NCI-H1694 treated with DMSO at 0.1 percent for 48 hours (cell line): ENCODE data around the gene SNX11.

ENCODE experiments used
- DNase-seq: peaks from one replicate; lab custom pipeline; 2025; lab: John Stamatoyannopoulos, UW

SNX11 gene

DNA sequence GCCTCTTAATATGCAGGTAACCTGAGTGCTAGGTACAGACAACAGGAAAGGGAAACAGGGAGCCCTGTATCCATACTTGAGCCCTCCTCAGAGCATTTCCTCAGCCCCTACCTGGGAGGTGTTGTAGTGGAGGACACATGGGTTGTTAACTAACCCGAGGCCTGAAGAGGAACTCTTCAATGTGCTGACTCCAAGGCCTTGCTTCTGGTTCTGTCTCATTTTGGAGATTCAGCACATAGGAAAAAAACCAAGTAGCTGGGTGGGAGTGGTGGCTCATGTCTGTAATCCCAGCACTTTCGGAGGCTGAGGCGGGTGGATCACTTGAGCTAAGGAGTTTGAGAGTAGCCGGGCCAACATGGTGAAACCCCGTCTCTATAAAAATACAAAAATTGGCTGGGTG is 24.8 kb downstream of the SNX11 start:
- no peak for DNase-seq

DNA sequence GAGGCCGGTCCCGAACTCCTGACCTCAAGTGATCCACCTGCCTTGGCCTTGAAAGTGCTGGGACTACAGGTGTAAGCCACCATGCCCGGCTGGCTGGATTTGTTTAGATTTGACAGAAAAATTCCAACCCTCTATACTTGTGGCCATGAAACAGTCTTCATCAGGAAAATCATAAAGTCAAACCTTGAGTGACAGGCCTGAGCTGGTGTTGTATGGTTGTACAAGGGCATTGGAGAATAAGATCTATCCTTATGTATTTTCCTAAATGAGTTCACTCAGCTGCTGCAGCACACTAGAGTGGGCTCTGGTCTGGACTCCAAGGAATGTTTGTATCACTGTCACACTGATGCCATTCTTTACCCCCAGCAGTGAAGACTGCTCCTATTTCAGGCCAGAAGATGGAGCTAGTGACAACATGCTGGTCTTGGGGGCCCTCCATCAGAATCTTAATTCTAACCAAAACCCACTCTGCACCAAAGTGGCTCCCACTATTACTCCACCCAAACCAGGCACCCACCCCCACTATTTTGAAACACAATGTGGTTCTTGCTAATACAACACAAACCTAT is 27.4 kb downstream of the SNX11 start:
- DNase-seq, result no peak

DNA sequence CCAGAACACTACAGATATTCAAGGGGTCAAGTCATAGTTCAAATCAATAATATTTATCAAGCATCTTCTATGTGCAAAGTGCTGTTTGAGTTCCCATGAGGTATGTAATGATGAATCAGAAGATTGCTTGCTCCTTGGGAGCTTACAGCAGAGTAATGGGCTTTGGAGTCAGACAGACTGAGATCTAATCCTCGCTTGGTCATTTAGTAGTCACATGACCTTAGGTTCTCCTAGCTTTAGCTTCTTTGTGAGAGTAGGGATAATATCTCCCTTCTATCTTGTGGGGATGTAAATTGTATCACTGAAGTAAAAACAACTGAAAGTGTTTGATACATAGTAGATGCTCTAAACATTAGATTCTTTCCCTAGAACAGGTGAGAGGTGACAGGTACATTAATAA is 30.1 kb downstream of the SNX11 start:
- DNase-seq, result no peak

DNA sequence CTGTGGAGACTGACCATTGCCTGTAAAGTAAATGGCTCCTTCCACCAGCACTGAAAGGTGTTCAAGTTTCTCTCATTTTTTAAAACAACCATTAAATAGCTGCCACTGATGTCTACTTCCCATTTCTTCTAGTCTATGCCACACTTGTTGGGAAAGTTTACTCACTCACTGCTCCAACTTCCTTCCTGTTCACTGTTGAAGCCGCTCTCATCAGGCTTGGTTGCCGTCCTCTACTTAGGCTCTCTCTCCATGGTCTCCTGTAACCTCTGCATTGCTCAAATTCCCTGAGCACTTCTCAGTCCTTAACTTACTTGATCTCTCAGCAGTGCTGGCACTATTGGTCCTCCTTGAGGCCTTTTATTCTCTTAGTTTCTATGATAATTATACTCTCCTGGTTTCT is 32.4 kb downstream of the SNX11 start:
- no peak for DNase-seq

DNA sequence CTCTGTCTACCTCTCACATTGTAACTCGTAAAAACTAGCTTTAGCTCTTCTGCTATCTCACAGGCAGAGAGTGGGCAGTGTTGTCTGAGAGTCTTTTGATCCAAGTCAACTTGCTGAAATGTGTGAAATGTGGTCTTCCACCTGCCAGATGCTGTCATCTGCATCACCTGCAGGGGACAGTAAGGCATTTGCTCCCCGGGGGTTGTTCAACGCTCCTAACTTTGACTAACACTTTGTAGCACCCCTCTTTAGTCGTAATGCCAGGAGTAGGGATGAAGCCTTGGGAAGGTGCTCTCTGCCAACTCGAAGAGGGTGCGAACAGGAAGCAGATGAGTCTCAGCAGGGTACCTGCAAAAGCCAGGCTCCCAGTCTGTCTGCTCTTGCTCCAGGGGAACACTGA is 36.1 kb downstream of the SNX11 start:
- no peak for DNase-seq

DNA sequence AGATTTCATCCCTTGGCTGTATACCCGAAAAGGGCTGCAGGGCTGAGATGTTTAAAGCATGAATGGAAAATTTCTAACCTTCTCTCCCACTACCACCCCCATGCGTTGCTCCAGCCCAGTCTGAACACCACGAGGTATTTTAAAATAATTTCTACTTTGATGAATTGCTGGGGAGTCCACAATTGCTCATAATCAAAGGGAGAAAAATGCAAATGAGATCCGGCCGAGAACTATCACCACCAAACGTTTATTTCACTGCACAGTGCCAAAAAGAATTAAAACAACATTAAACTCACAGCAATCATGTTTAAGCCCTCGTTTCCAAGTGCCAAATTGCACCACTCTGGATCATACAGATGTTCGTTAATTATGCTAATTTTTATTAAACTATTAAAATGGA is 36.7 kb downstream of the SNX11 start:
- DNase-seq, result no peak

DNA sequence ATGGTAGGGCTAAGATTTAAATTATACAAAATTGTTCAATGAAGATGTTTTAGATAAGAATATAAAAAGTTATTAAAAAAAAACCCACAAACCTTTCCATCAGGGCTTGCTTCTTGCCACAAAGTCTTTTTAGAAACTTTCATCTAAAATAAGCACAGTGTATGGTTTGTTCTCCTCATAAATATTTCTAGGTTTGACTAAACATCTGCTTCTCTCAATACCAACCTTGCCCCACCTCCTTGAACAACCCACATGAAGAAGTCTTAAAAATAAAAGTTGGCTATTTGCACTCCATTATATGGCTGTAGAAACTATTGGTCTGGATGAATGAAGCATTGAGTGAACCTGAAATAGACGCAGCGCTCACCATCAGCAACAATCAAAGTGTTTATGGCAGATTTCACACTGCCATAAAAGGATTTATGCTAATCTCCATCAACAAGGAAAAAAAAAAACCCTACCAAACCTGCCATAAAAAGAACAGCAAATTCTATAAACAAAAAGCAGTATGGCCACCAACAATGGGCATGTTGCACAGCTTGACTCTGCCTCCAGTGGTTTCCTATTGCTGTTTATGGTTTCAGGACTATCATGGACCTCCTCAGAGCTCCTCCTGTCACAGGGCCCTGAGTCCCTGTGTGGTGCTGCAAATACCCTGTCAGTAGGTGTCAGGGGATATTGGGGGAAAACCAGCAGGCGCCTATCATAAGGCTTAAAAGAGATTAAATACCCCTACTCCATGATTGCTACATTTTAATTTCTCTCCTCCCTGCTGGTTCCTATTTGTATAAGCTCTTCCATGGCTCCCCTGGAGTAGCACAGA is 37.6 kb downstream of the SNX11 start:
- DNase-seq, result no peak

DNA sequence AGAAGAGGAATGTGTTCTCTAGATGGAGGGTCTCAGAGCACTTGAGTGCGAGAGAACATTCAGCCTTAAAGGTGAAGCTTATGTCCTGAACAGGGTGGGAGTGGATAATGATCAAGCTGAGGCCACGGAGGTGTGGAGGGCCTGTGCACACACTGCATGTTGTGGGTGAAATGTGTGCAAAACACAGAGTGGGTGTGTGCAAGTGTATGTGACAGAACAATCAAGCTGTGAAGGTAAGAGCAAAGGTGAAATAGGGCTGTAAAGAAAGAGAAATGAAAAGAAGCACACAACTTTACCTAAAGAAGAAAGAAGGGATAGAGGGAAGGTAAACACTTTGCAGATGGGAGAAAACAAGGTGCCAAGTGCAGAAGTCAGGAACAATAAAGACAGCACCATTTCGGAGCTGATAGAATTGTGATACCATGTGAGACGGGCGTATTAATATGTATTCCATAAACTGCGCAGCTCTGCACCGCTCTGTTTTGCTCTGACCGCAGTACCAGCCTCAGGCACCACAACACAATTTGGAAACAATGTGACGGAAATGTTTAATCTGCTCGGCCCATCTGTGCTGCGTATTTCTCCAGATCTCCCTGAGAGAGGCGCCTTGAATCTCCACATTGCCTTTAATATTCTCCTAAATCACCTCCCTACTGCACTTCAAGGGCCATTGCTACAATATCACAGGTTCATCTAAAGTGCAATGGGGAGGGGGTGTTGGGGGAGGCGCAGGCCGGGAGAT is 40.6 kb downstream of the SNX11 start:
- DNase-seq, result peak; percentile 28

DNA sequence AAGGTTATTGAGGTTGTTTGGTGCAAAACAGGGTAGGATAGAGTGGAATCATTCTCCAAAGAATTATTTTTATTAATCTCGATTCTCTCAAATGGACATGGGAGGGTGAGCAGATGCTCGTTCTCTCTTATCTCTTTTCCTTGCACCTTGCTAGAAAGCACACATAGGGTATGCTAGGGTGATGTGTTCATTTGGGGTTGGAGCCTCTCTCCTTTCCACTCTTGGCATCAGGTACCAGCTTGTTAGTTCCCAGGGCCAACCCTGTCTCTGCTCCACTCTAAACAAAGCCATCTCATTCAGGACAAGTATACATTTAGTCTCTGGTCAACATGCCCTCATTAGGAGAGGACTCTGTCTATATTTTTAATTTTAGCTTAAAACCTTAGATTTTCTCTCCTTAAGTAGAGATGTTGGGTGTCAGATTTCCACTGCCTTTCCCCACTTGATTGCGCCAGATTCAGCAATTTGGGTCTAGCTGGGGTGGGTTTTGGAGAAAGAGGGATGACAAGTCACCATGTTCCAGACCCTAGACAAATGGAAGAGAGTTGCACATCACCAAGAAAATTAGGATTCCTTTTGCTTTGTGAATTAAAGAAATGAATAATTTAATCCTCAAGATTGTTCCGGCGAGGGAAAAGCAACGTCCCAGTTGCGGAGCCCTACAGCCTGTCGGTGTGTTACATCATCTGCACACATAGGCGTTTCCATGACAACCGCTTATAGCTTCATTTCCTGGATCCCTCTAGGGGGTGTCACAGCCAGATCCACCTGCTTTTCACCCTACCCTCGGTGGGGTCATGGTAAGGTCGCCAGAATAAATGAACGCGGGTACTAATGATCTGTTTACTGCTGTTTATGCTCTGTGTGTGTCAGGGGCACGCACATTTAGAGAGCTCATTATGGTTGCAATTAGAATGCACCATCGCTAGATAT is 41.6 kb downstream of the SNX11 start:
- no peak for DNase-seq

DNA sequence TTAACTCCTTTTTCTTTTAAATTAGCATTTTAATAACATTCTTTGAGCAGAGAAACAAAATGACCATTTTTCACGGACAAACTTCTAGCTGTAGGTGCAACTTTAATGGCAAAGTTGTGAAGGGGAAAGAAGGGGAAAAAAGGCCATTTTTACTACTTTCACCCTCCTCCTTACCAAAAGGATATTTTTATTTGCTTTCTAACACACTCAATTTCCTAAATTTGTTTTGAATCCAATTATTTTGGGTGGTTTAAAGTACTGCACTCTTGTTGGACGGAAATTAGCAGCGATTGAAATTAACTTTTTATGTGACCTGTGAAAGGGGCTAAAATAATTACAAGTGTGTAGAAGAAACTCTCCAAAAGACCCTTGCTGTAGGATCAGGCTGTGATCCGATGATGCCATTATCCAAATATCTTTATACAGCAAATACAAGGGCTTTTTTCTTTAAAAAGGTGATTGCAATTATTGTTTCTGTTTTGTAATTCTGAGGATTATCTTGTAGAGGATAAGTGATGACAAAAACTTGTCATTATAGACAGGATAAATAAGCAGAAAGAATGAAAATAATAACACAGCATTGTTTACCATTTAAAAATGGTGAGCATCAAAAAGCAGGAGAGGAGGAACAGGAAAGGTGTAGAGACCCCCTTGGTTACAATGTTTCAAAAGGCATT is 42.4 kb downstream of the SNX11 start:
- no peak for DNase-seq

DNA sequence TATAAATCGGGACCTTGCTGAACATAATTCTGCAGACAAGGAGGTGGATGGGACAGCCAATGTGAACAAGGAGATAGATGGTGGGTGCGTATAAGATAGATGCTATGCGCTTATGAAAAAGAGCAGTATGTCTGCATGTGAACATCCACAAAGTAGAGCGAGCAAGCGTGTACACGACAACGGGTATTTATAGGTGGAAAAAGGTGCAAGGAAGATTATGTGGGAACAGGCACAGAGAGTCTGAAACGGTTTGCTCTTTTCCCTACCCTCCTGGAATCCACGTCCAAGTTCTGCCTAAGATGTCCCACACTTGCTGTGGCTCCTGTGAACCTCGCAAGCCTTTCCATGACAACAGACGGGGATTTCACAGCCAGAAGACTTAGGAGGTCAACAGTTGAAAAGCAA is 43.0 kb downstream of the SNX11 start:
- no peak for DNase-seq

DNA sequence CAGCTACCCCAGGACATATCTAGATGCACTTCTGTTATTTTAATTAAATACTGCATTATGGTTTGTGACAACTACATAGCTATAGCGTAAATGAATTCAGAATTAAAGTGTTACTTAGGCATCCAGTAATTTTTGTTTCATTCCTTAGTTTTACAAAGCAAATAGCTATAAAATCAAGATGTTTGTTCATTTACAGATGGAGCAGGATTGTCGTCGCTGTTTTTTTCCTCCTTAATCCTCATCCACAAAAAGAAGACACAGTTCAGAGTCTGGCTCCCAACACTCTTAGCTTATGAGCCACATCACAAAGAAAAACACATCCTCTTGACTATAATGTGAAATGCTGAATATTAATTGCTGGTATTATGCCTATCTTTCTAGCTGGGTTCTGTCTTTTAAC is 43.7 kb downstream of the SNX11 start:
- no peak for DNase-seq

DNA sequence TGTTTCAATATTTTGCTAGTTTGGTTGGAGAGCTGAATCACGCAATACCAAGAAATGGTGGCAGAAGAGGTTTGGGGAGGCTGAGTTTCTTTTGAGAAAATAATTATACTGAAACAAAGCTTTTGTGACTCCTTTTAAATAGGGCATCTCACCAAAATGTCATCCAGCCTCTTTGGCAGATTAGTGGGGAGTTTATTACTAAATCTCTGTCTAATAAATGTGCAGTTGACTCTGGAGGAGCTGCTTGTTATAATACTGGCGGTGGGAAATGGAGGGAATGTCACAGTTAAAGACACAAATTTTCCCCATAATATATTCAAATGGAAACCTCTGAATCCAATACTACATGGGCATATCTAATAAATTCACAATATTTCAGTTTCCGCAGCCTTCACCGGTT is 44.7 kb downstream of the SNX11 start:
- DNase-seq, result no peak

DNA sequence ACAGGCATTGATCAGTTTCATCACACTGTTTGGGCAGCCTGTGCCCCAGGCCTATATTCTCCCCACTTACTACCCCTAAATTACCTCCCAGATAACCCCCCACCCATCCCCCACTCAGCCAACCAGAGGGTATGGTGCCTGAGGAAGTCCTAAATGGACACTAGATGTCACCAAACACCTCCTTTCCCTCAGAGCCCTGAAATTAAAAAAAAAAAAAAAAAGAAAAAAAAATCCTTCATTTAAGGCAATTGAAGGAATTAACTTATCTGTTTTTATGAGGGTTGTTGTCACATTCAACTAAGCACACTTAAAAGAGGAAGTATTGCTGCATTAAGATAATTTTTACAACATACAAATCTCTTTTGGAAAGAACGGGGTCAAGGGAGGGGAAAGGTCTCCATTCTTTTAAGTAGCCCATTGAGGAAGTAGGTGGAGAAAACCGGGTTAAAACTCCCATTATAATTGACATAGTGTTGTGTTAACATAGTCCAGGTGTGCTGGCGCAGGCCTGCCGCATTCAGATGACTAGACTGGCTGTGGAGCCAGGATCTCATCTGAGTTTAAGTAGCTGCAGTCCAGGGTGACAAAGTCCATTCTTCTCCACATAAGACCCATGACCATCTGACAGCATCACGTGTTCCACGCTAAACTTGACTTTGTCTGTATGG is 46.3 kb downstream of the SNX11 start:
- peak; percentile 59 for DNase-seq

DNA sequence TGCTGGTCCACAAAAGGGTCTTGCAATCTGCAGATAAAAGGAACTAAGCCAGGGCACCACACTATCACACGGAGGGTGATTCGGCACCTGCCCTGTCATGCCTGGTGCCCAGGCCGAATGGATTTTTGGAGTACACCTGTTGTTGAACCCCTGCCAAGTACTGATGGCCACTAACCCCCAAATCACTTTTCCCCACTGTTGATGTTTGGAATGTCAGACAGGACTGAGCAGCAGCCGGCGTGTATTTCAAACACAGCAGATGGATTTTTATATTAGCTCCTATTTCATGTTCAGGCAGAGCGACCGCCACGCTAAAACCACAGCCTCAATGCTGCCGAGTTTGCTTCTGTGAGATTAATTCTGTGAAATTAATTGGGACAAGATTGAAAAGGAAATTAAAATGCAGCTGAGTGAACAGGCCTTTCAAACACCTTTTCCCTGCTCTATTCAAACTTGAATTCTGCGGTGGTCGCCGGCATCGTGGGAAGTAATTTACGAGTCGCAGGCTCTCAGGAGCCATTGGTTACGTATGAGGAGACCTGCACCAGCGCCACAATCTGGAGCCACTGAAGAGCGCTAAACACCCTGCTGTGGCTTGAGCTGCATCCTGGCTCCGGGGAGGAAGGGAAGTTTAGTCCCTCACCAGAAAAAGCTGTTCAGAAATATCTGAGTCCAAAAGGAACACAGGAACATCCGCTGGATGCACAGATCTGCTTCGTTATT is 48.5 kb downstream of the SNX11 start:
- peak; percentile 67 for DNase-seq

DNA sequence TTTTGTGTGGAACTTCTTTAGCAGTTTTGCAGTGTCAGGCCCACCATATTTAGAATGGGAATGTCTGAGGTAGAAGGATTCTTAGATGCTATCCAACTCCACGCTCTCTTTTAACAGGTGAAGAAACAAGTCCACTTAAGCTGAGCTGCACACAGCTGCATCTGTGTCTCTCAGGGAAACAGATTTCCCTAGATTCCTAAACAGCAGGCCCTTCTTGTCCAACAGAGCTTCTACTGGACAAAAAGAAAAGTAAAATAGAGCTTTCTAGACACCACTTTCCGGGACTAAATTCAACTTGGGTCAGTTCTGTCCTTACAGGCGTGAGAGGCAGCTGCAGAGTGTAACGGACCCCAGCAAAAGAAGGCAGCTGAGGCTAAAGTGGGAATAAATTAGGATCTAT is 51.7 kb downstream of the SNX11 start:
- no peak for DNase-seq

DNA sequence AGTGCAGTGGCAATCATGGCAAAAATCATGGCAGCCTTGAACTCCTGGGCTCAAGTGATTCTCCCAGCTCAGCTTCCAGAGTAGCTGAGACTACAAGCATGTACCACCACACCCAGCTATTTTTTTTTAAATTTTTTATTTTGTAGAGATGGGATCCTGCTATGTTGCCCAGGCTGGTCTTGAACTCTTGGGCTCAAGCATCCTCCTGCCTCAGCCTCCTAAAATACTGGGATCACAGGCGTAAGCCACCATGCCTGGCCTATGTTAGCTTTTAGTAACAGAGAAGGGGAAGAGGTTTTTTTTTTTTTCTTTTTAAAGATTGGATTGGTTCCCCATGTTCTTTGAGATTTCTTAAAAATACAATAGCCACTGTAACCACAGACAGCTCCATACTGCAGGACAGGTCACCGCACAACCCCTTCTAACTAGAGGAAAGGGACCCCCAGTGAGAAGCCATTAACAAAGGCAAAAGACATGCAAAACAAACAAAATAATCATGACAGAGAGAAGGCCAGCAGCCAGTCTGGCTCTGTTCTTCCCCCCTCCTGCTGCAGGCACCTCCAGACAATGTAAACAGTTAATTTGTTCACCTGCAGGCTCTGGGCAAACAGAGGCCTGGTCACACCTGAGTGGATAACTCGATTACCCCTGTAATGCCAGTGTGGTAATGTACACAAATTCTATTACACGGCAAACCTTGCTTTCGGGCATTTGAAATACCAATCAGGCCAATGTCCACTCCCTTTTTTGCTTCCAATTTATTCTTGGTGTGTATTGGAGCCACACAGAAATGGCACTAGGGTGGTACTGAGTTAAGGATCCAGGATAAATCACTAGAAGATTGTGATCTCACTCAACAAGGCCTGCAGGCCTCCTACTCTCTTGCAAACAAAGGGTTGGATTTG is 52.9 kb downstream of the SNX11 start:
- DNase-seq, result no peak

DNA sequence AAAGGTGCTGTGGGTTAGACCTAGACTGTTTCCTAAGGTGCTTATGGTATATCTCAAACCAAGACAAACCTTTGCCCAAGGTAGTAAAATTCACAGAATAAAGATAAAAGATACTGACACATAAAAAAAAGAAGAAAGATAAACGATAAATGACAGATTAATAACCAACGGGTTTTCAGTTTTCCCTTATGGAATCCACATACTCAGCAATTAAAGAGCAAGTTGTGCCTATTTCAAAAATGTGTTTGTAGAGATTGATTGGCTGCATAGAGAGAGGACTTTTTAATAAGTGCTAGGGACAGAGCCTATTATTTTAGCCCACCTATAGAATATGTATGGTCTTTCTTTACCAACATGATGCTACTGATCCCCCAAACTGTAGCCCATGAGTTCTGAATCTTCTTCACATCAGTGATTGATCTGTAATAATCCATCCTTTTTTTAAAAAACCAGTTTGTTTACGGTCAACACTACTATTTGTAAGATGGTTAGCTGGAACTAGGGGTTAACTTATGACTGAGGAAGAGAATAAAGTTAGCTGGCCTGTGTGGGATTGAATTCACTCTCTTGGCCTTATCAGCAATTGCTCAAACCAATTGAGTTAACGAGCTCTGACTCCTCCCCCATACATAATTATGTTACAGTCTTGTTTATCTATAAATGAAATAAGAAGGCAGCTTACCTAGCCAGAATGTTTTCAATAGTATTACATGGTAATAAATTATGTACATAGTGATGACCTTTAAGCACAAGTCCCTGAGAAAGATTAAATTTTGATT is 53.8 kb downstream of the SNX11 start:
- DNase-seq, result no peak
